IMR-90 (cell line): ENCODE results near the gene OVOL1. TPM values are rescaled to one million over a fixed set of nuclear protein-coding genes. Genes with fewer than 3 reads are reported as not detected.

ENCODE experiments used
- ATAC-seq: fragments of 200-7000 bp; cut with Tn5 transposase; 2 replicates; pipeline ENCODE4 v1.9.1; 2020; ENCODE audit warnings: low read depth, mild to moderate bottlenecking, moderate library complexity
- BruUV-seq: library from RNA; stranded (reverse); fragments of 400-500 nt; replicated peaks from 2 replicates; lab custom pipeline; 2021; lab: Mats Ljungman, UMichigan
- CTCF ChIA-PET: fragments of 300-600 bp; formaldehyde crosslinking; extraction: SDS; loops from one replicate; lab custom pipeline; 2021; ENCODE audit warnings: antibody characterized with exemption; lab: Yijun Ruan, JAX
- POLR2A ChIA-PET: fragments of 300-600 bp; sonication (Branson Sonifier 250); formaldehyde crosslinking; loops from one replicate; lab custom pipeline; 2022; ENCODE audit warnings: antibody characterized with exemption; ENCODE audit not compliant: unreplicated experiment; lab: Charles Lee
- DNase-seq: peaks from one replicate; pipeline ENCODE4 v3.0.0; 2013
- H2AFZ ChIP-seq: replicated peaks from 2 replicates; pipeline ENCODE3; 2013; ENCODE audit warnings: low read length, mild to moderate bottlenecking; ENCODE audit not compliant: poor library complexity
- H2AK5ac ChIP-seq: 2 replicates; pipeline ENCODE4 v1.6.1; 2013; ENCODE audit warnings: low read depth, low read length, inconsistent platforms
- H2AK9ac ChIP-seq: replicated peaks from 2 replicates; pipeline ENCODE3; 2013; ENCODE audit warnings: mild to moderate bottlenecking, low read depth, low read length, moderate library complexity; ENCODE audit not compliant: poor library complexity
- H2BK120ac ChIP-seq: 2 replicates; pipeline ENCODE4 v1.6.1; 2013; ENCODE audit warnings: low read depth, low read length, inconsistent platforms
- H2BK15ac ChIP-seq: 3 replicates; pipeline ENCODE4 v1.6.1; 2013; ENCODE audit warnings: low read depth, low read length, inconsistent platforms
- H2BK20ac ChIP-seq: 2 replicates; pipeline ENCODE4 v1.6.1; 2013; ENCODE audit warnings: low read depth, mild to moderate bottlenecking, inconsistent platforms, low read length, moderate library complexity
- H2BK5ac ChIP-seq: 2 replicates; pipeline ENCODE4 v1.6.1; 2013; ENCODE audit warnings: mild to moderate bottlenecking, low read depth, low read length, inconsistent platforms; ENCODE audit not compliant: poor library complexity, severe bottlenecking
- H3K14ac ChIP-seq: replicated peaks from 2 replicates; pipeline ENCODE4 v1.6.1; 2013; ENCODE audit warnings: low read depth, low read length, inconsistent platforms
- H3K18ac ChIP-seq: 2 replicates; pipeline ENCODE4 v1.6.1; 2013; ENCODE audit warnings: low read depth, low read length, control low read depth
- H3K23ac ChIP-seq: 2 replicates; pipeline ENCODE4 v1.6.1; 2013; ENCODE audit warnings: low read depth, low read length, inconsistent platforms
- H3K27ac ChIP-seq: 2 replicates; pipeline ENCODE4 v1.5.1; 2013; ENCODE audit warnings: mild to moderate bottlenecking, control low read depth, low read length; ENCODE audit not compliant: insufficient read depth
- H3K27me3 ChIP-seq: 2 replicates; pipeline ENCODE4 v1.6.1; 2013; ENCODE audit warnings: low read length; ENCODE audit not compliant: control insufficient read depth, insufficient read depth
- H3K36me3 ChIP-seq: 2 replicates; pipeline ENCODE4 v1.6.1; 2013; ENCODE audit warnings: low read length, mixed read lengths; ENCODE audit not compliant: control insufficient read depth, insufficient read depth
- H3K4ac ChIP-seq: 2 replicates; pipeline ENCODE4 v1.6.1; 2013; ENCODE audit warnings: low read depth, low read length, inconsistent platforms
- H3K4me1 ChIP-seq: 2 replicates; pipeline ENCODE4 v1.6.1; 2013; ENCODE audit warnings: low read length, mixed read lengths; ENCODE audit not compliant: control insufficient read depth, insufficient read depth
- H3K4me2 ChIP-seq: 2 replicates; pipeline ENCODE4 v1.6.1; 2013; ENCODE audit warnings: low read depth, mild to moderate bottlenecking, control low read depth, low read length, moderate library complexity
- H3K4me3 ChIP-seq: 2 replicates; pipeline ENCODE4 v1.5.1; 2013; ENCODE audit warnings: low read depth, mild to moderate bottlenecking, control low read depth, low read length, moderate library complexity; ENCODE audit not compliant: insufficient read depth
- H3K56ac ChIP-seq: 2 replicates; pipeline ENCODE4 v1.6.1; 2013; ENCODE audit warnings: low read length, inconsistent platforms; ENCODE audit not compliant: insufficient read depth; ENCODE audit errors: extremely low read depth
- H3K79me1 ChIP-seq, 2 experiments: 2 replicates each; pipeline ENCODE4 v1.6.1; 2013; ENCODE audit warnings: low read length in 2 of 2, inconsistent platforms in 1 of 2, low read depth in 1 of 2
- H3K9ac ChIP-seq: 2 replicates; pipeline ENCODE4 v1.6.1; 2013; ENCODE audit warnings: low read depth, low read length, control low read depth
- H3K9me1 ChIP-seq: 2 replicates; pipeline ENCODE4 v1.6.1; 2013; ENCODE audit warnings: low read length, inconsistent platforms; ENCODE audit not compliant: insufficient read depth
- H3K9me3 ChIP-seq: 2 replicates; pipeline ENCODE4 v1.6.1; 2013; ENCODE audit warnings: low read length; ENCODE audit not compliant: control insufficient read depth, insufficient read depth
- H4K20me1 ChIP-seq: 2 replicates; pipeline ENCODE4 v1.6.1; 2013; ENCODE audit warnings: low read length, inconsistent platforms; ENCODE audit not compliant: insufficient read depth
- H4K5ac ChIP-seq: 2 replicates; pipeline ENCODE4 v1.6.1; 2013; ENCODE audit warnings: mild to moderate bottlenecking, low read depth, low read length, control low read depth
- H4K8ac ChIP-seq, 2 experiments: 2 replicates each; pipeline ENCODE4 v1.6.1; 2013; ENCODE audit warnings: low read depth in 2 of 2, low read length in 2 of 2, control low read depth in 1 of 2, inconsistent platforms in 1 of 2
- H4K91ac ChIP-seq: 2 replicates; pipeline ENCODE4 v1.6.1; 2013; ENCODE audit warnings: low read depth, low read length, inconsistent platforms; ENCODE audit not compliant: insufficient read depth
- BHLHE40 ChIP-seq: fragments of 150-350 bp; IDR thresholded peaks from 2 replicates; pipeline ENCODE4 v1.6.1; 2016; ENCODE audit warnings: mild to moderate bottlenecking, low read depth, low read length
- CEBPB ChIP-seq: IDR thresholded peaks from 2 replicates; pipeline ENCODE4 v1.6.1; 2012; ENCODE audit warnings: low read depth, low read length, improper control_type of control experiment
- CHD1 ChIP-seq: IDR thresholded peaks from 2 replicates; pipeline ENCODE4 v1.6.1; 2012; ENCODE audit warnings: low read depth, low read length, improper control_type of control experiment
- FOS ChIP-seq: fragments of 150-350 bp; IDR thresholded peaks from 2 replicates; pipeline ENCODE4 v1.6.1; 2016; ENCODE audit warnings: low read depth, low read length
- MAFK ChIP-seq: IDR thresholded peaks from 2 replicates; pipeline ENCODE4 v1.6.1; 2012; ENCODE audit warnings: low read depth, low read length, improper control_type of control experiment
- MAZ ChIP-seq: IDR thresholded peaks from 2 replicates; pipeline ENCODE4 v1.6.1; 2012; ENCODE audit warnings: low read depth, mild to moderate bottlenecking, low read length, improper control_type of control experiment, moderate library complexity, borderline replicate concordance
- MXI1 ChIP-seq: IDR thresholded peaks from 2 replicates; pipeline ENCODE4 v1.6.1; 2012; ENCODE audit warnings: low read depth, mild to moderate bottlenecking, low read length, moderate library complexity, borderline replicate concordance
- NFE2L2 ChIP-seq: fragments of 150-350 bp; IDR thresholded peaks from 2 replicates; pipeline ENCODE4 v1.6.1; 2016; ENCODE audit warnings: low read depth, mild to moderate bottlenecking, low read length
- POLR2A ChIP-seq: IDR thresholded peaks from 2 replicates; pipeline ENCODE4 v1.6.1; 2012; ENCODE audit warnings: mild to moderate bottlenecking, low read depth, low read length
- RAD21 ChIP-seq: IDR thresholded peaks from 2 replicates; pipeline ENCODE4 v1.6.1; 2012; ENCODE audit warnings: low read length, improper control_type of control experiment
- RCOR1 ChIP-seq: IDR thresholded peaks from 2 replicates; pipeline ENCODE4 v1.6.1; 2012; ENCODE audit warnings: mild to moderate bottlenecking, low read length, improper control_type of control experiment; ENCODE audit not compliant: insufficient replicate concordance
- RFX5 ChIP-seq: IDR thresholded peaks from 2 replicates; pipeline ENCODE4 v1.8.0; 2012; ENCODE audit warnings: low read depth, mild to moderate bottlenecking, low read length, moderate library complexity
- SMC3 ChIP-seq: fragments of 150-350 bp; IDR thresholded peaks from 2 replicates; pipeline ENCODE4 v1.6.1; 2016; ENCODE audit warnings: low read depth, mild to moderate bottlenecking, antibody characterized with exemption, low read length, moderate library complexity
- WGBS, 2 experiments: methylation state at CpG; one replicate each; pipeline versions ENCODE4 v1.1.5 to v1.1.7; 2013; ENCODE audit warnings: missing lambda C conversion rate in 2 of 2; ENCODE audit not compliant: insufficient read length in 1 of 2; ENCODE audit errors: extremely low coverage in 2 of 2; 5-methylcytosine and 5-hydroxymethylcytosine counted together
- dilution Hi-C: fragments of 300-500 bp; cut with HindIII; formaldehyde crosslinking; loops from one replicate; pipeline ENCODE4 v1.14.3; 2018; ENCODE audit warnings: low sequenced_read_pairs; ENCODE audit not compliant: unreplicated experiment
- in situ Hi-C: fragments of 300-500 bp; cut with MboI; formaldehyde crosslinking; loops from 3 replicates; pipeline ENCODE4 v1.14.3; 2019; ENCODE audit warnings: low sequenced_read_pairs, inconsistent platforms, mixed read lengths
- intact Hi-C: fragments of 100-400 bp; cut with micrococcal nuclease; formaldehyde crosslinking; loops from 2 replicates; pipeline ENCODE4 v1.10.0; 2022
- polyA plus RNA-seq, 3 experiments: library from polyadenylated mRNA; depleted of rRNA; stranded (reverse); fragments of >200 nt; gene quantifications; 2 replicates each; pipeline ENCODE4 v1.2.3, GENCODE V29; 2012; ENCODE audit warnings: low replicate concordance in 1 of 3
- total RNA-seq: library from RNA; depleted of rRNA; stranded (reverse); fragments of >200 nt; gene quantifications from 2 replicates; pipeline ENCODE4 v1.2.3, GENCODE V29; 2012
- TF ChIP-seq, protein P1 (sequence below): conservative IDR thresholded peaks from 2 replicates; pipeline ENCODE4 v1.5.1; 2012; ENCODE audit warnings: mild to moderate bottlenecking, low read depth, low read length, improper control_type of control experiment
- TF ChIP-seq, protein P2 (sequence below): fragments of 150-350 bp; IDR thresholded peaks from 2 replicates; pipeline ENCODE4 v1.6.1; 2017; ENCODE audit warnings: mild to moderate bottlenecking, antibody characterized with exemption, low read length, low read depth
- TF ChIP-seq, protein P3 (sequence below): fragments of 150-350 bp; IDR thresholded peaks from 2 replicates; pipeline ENCODE4 v1.6.1; 2016; ENCODE audit warnings: low read depth, mild to moderate bottlenecking, low read length, moderate library complexity, borderline replicate concordance

The OVOL1 gene
- total and polyA plus RNA-seq, 2 of the 4 experiments (the other 2 are of a cell fraction), result not detected

DNA sequence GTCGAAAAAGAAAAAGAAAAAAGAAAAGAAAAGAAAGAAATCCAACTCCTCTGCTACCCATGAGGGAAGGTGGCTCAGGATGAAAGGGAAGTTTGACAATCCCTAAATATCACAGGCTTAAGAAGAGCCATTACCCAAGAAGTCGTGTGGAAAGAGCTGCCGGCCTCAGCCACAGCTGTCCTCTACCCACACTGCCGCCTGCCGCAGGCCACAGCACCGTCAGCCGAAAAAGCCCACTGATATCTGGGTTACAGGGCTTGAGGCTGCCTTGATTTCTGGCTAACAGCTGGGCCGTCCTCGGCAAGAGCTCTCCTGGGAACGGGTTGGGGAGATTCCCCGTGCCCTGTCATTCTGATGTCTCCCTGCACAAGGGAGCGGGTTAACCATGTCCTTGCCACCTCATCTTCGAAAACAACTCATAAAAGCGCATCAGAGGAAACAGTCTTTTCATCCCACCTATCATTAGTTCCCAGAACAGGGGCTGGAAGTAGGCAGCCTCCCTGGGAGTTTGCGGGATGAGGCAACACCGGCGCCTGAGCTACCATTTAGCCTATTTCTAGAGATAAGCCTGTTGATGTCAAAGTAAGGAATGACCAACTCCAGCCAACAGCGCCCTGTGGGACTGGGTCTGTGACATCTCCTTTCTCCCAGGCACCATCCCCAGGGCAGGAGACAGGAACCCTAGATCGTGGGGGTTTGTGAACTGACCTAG, 25.1 kb downstream of the OVOL1 start:
- Histone ChIP-seq H4K91ac (no peak overlapping the region), H3K4me1 (no peaks in the 10 kb centered on the region), H4K8ac (no peak overlapping the region), H2BK20ac (no peak overlapping the region), H3K9me1 (peaks cover 3% of the 10 kb centered on the region; the same call in 1 of the 2 replicates), H2AK5ac (no peak overlapping the region), H2BK5ac (no peak overlapping the region), H2AK9ac (no peak overlapping the region), H4K5ac (no peak overlapping the region), H3K23ac (no peak overlapping the region), H3K4me2 (no peak overlapping the region), H3K4me3 (no peak overlapping the region), H3K18ac (no peak overlapping the region), H3K9me3 (no peaks in the 10 kb centered on the region), H3K4ac (no peak overlapping the region), H4K20me1 (no peaks in the 10 kb centered on the region), H3K14ac (no peak overlapping the region), H3K27me3 (peaks cover 32% of the 10 kb centered on the region), H2BK120ac (no peak overlapping the region), H3K27ac (no peak overlapping the region), H3K9ac (no peak overlapping the region), H2AFZ (no peak overlapping the region), H3K79me1 (no peaks in the 10 kb centered on the region), H2BK15ac (no peak overlapping the region), H3K56ac (no peak overlapping the region), H3K36me3 (no peaks in the 10 kb centered on the region)
- dilution Hi-C loops, result no loop called here
- intact Hi-C loops, result no loop called here
- POLR2A ChIA-PET, result no interaction called here
- BruUV-seq, result no TSS peak
- 49% methylated on average over 6 of the region's 19 CpGs; no CpG with 5 or more reads in 1 of the 2 experiments for WGBS, 2 experiments
- DNase-seq, result no peak
- CTCF ChIA-PET, result no interaction called here
- TF ChIP-seq NFE2L2, result no peak
- no peak for TF ChIP-seq RAD21
- TF ChIP-seq RFX5, result no peak
- TF ChIP-seq POLR2A, result no peak
- TF ChIP-seq MAZ, result no peak
- no peak for TF ChIP-seq SMC3
- no peak for TF ChIP-seq MXI1
- TF ChIP-seq BHLHE40, result no peak
- no peak for TF ChIP-seq MAFK
- no peak for TF ChIP-seq CHD1
- no peak for TF ChIP-seq FOS
- TF ChIP-seq, protein P1, sequence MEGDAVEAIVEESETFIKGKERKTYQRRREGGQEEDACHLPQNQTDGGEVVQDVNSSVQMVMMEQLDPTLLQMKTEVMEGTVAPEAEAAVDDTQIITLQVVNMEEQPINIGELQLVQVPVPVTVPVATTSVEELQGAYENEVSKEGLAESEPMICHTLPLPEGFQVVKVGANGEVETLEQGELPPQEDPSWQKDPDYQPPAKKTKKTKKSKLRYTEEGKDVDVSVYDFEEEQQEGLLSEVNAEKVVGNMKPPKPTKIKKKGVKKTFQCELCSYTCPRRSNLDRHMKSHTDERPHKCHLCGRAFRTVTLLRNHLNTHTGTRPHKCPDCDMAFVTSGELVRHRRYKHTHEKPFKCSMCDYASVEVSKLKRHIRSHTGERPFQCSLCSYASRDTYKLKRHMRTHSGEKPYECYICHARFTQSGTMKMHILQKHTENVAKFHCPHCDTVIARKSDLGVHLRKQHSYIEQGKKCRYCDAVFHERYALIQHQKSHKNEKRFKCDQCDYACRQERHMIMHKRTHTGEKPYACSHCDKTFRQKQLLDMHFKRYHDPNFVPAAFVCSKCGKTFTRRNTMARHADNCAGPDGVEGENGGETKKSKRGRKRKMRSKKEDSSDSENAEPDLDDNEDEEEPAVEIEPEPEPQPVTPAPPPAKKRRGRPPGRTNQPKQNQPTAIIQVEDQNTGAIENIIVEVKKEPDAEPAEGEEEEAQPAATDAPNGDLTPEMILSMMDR, result no peak
- TF ChIP-seq CEBPB, result no peak
- TF ChIP-seq, protein P2, sequence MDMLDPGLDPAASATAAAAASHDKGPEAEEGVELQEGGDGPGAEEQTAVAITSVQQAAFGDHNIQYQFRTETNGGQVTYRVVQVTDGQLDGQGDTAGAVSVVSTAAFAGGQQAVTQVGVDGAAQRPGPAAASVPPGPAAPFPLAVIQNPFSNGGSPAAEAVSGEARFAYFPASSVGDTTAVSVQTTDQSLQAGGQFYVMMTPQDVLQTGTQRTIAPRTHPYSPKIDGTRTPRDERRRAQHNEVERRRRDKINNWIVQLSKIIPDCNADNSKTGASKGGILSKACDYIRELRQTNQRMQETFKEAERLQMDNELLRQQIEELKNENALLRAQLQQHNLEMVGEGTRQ, result no peak
- TF ChIP-seq, protein P3, sequence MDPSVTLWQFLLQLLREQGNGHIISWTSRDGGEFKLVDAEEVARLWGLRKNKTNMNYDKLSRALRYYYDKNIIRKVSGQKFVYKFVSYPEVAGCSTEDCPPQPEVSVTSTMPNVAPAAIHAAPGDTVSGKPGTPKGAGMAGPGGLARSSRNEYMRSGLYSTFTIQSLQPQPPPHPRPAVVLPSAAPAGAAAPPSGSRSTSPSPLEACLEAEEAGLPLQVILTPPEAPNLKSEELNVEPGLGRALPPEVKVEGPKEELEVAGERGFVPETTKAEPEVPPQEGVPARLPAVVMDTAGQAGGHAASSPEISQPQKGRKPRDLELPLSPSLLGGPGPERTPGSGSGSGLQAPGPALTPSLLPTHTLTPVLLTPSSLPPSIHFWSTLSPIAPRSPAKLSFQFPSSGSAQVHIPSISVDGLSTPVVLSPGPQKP, result no peak
- no peak for TF ChIP-seq RCOR1
- in situ Hi-C loops, result no loop called here
- no peak for ATAC-seq
